AG04450 (cell line): ENCODE results near the gene ANKRD52. TPM values are rescaled to one million over a fixed set of nuclear protein-coding genes. Genes with fewer than 3 reads are reported as not detected.

Experiments
- CTCF ChIA-PET: fragments of 300-600, 350-600 bp; formaldehyde crosslinking; extraction: SDS; loops from one replicate; lab custom pipeline; 2022; ENCODE audit warnings: antibody characterized with exemption, inconsistent platforms; lab: Charles Lee
- POLR2A ChIA-PET: fragments of 350-600 bp; formaldehyde crosslinking; extraction: SDS; loops from one replicate; lab custom pipeline; 2021; ENCODE audit warnings: antibody characterized with exemption, inconsistent platforms; lab: Yijun Ruan, JAX
- DNase-seq: peaks from one replicate; pipeline ENCODE4 v3.0.0-alpha.2; 2011; ENCODE audit warnings: low read depth, low spot score
- H3K27ac ChIP-seq: one replicate; pipeline ENCODE4 v1.5.1; 2012; ENCODE audit warnings: low read depth, low read length, control low read depth
- H3K27me3 ChIP-seq: one replicate; pipeline ENCODE4 v1.6.0; 2012; ENCODE audit warnings: low read length; ENCODE audit not compliant: control insufficient read depth, insufficient read depth
- H3K4me3 ChIP-seq: 2 replicates; pipeline ENCODE4 v1.5.1; 2011; ENCODE audit warnings: mild to moderate bottlenecking, low read depth, low read length, control low read depth
- H3K9me3 ChIP-seq: 2 replicates; pipeline ENCODE4 v1.5.1; 2012; ENCODE audit warnings: low read length; ENCODE audit not compliant: control insufficient read depth, insufficient read depth
- polyA plus RNA-seq: library from polyadenylated mRNA; depleted of rRNA; stranded (reverse); fragments of >200 nt; gene quantifications from 2 replicates; pipeline ENCODE4 v1.2.3, GENCODE V29; 2011
- TF ChIP-seq, protein P1 (sequence below): IDR thresholded peaks from 2 replicates; pipeline ENCODE4 v1.5.1; 2011; ENCODE audit warnings: low read depth, low read length, control low read depth, inconsistent platforms

ANKRD52 gene
- polyA plus RNA-seq, 1 experiment, result 16.0 TPM

DNA sequence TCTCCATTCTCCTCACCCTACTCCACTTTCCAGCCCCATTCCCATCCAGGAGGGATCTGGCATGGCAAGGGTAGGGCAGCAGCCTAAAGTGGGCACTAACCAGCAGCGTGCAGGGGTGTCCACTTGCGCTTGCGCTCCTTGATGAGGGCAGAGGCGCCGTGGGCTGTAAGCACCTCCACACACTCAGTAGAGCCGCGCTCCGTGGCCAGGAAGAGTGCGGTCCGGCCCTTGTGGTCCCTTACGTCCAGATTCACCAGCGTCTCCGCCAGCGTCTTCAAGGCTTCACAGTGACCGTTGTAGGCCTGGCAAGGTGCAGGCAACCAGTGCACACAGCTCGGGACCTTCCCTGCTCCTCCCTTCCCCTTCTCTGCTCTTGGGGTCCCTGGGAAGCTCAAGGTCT is 10.3 kb downstream of the ANKRD52 start:
- POLR2A ChIA-PET, result interaction anchor here (0.6 to 2.0 kb wide), 3 partner anchors 26 to 1193 kb away, joined by 4 read pairs; partner anchors contain the start of genes CNPY2 and RNF41
- H3K4me3 ChIP-seq, result no peak overlapping the region
- H3K27ac ChIP-seq, result no peak overlapping the region
- H3K27me3 ChIP-seq, result no peaks in the 10 kb centered on the region
- CTCF ChIA-PET, result interaction anchor here (0.6 to 1.2 kb wide), 3 partner anchors 10 to 16 kb away, joined by 3 read pairs; no protein-coding TSS in a partner anchor
- TF ChIP-seq, protein P1, sequence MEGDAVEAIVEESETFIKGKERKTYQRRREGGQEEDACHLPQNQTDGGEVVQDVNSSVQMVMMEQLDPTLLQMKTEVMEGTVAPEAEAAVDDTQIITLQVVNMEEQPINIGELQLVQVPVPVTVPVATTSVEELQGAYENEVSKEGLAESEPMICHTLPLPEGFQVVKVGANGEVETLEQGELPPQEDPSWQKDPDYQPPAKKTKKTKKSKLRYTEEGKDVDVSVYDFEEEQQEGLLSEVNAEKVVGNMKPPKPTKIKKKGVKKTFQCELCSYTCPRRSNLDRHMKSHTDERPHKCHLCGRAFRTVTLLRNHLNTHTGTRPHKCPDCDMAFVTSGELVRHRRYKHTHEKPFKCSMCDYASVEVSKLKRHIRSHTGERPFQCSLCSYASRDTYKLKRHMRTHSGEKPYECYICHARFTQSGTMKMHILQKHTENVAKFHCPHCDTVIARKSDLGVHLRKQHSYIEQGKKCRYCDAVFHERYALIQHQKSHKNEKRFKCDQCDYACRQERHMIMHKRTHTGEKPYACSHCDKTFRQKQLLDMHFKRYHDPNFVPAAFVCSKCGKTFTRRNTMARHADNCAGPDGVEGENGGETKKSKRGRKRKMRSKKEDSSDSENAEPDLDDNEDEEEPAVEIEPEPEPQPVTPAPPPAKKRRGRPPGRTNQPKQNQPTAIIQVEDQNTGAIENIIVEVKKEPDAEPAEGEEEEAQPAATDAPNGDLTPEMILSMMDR, result no peak
- no peak for DNase-seq
- H3K9me3 ChIP-seq, result no peaks in the 10 kb centered on the region; the same call in 1 of the 2 replicates

GRCh38 chr12:56244494-56244893 is 13.7 kb downstream of the ANKRD52 start:
- H3K27me3 ChIP-seq, result no peaks in the 10 kb centered on the region
- CTCF ChIA-PET, result no interaction called here
- POLR2A ChIA-PET, result no interaction called here
- no peak overlapping the region for H3K27ac ChIP-seq
- TF ChIP-seq, protein P1, result no peak
- no peak for DNase-seq
- H3K4me3 ChIP-seq, result no peak overlapping the region
- H3K9me3 ChIP-seq, result no peaks in the 10 kb centered on the region; the same call in 1 of the 2 replicates

GRCh38 chr12:56243731-56244181 is 14.4 kb downstream of the ANKRD52 start:
- no peak for DNase-seq
- Histone ChIP-seq H3K4me3 (no peak overlapping the region), H3K27me3 (no peaks in the 10 kb centered on the region), H3K27ac (no peak overlapping the region), H3K9me3 (no peaks in the 10 kb centered on the region; the same call in 1 of the 2 replicates)
- ChIA-PET CTCF (no interaction called here), POLR2A (no interaction called here)
- TF ChIP-seq, protein P1, result no peak

GRCh38 chr12:56242986-56243385 is 15.2 kb downstream of the ANKRD52 start:
- Histone ChIP-seq H3K27me3 (no peaks in the 10 kb centered on the region), H3K4me3 (no peak overlapping the region), H3K27ac (no peak overlapping the region), H3K9me3 (no peaks in the 10 kb centered on the region; the same call in 1 of the 2 replicates)
- POLR2A ChIA-PET, result interaction anchor here (0.6 kb wide), 1 partner anchor 88 kb away, joined by 3 read pairs; no protein-coding TSS in a partner anchor
- TF ChIP-seq, protein P1, result no peak
- no peak for DNase-seq
- CTCF ChIA-PET, result no interaction called here

DNA sequence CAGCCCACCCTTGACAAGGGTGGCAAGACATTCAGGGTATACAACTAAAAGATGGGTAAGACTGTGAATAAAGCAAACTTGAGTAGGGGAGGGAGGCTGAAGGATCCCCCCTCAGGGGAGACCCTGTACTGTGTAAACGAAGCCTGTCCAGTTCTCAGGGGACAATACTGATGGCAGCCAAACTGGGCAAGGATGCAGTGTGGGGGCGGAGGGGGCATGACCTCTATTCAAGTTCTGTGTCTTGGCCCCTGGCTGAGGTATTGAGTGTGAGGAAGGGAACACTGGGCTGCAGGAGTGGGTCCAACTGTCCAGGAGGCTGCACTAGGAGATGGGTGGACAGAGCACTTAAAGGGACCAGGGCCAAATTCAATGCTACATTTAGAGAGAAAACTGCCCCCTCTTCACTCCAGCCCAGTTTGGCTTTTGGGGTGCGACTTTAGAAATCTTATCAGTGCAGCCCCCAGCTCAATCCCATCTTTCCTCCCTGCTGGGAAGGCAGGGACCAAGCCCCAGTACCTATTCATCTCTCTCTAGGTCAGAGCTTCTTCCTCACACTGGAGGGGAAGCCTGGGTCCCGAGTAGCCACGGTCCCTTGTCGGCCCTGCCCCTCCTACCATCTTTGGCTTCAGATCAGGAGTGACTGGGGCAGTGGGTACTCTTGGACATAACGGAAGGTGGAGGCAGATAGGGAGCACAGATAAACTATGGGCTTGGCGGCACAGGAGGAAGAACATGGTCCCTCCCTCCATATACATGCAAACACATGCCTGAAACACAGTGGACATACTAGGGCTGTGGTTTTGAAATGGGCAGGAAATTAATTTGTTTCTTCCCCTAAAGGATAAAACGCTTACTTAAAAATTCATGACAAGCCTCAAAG is 16.5 kb downstream of the ANKRD52 start:
- H3K27ac ChIP-seq, result peak overlapping the region; percentile 2
- ChIA-PET POLR2A (no interaction called here), CTCF (no interaction called here)
- DNase-seq, result no peak
- TF ChIP-seq, protein P1, result no peak
- H3K27me3 ChIP-seq, result no peaks in the 10 kb centered on the region
- no peaks in the 10 kb centered on the region; the same call in 1 of the 2 replicates for H3K9me3 ChIP-seq
- H3K4me3 ChIP-seq, result no peak overlapping the region
